ENCODE results near the gene BCHE.

The BCHE gene

DNA sequence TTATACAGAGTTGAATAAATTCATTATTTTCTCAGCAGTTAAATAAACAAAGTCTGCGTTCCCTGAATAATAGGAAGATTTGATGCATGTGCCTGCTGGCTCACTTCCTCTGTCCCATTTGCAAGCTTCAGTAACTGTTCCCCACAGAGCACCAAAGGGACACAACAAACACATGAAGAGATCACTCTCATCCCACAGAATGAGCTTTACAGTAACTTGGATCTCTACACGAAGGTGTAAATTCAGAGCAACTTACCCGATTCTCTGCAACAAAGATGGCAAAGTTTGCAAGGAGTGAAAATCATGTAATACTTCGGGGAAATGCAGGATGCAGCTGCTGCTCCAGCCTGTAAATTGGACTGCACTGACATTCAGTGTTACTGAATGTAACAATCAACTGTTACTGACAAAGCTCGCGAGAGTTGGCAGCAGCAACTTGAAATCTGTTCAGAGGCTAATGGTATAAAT lies at the start of gene BCHE:
TSS of gene BCHE (minus strand) at position 366 of the 468 bp plus-strand sequence. CDS start 6,390 bp downstream, outside the sequence.
- DNase-seq (ENCODE audit: low read depth): no peak

GRCh38 chr3:165885558-165886270 lies 48.5 kb upstream of the BCHE start:
- DNase-seq (ENCODE audit: low read depth): no peak

DNA sequence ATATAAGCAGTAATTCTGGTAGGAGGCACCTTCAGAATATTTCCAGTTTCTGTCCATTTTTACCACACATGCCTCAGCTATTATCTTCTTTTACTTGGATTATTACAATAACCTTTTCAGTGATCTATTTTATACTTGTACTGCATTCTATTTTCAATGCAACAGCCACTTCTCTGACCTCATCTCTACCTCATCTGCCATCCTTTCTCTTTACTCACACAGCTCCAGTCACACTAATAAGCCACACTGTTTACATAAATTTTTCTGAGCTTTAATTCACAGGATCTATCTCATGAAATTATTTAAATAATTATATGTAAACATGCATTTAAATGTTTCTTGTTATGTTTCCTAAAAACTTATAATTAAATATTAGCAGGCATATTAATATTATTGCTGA lies 47.3 kb upstream of the BCHE start:
- no peak for DNase-seq (ENCODE audit: low read depth)

- no peak for DNase-seq (ENCODE audit: low read depth)
Observed at GRCh38 chr3:165883863-165884478, 46.7 kb upstream of the BCHE start.

DNA sequence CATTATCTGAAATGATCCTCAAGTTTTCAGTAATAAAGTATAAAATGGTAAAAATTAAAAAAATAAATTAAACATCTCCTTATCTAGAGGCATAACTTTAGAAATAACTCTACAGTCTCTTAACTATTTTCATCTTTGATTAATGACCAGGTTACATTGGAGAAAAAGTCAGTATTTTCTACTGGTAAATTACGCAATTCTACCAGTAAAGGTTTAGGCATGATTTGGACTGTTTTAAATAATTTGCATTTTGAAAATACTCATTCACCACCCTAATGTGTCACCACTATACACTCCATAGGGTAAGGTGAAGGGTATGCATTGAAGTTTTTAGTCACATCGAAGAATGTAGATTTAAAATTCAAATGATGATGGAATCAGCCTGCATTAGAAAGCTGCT lies 45.9 kb upstream of the BCHE start:
- DNase-seq (ENCODE audit: low read depth): no peak

GRCh38 chr3:165875644-165876043 lies 38.4 kb upstream of the BCHE start:
- DNase-seq (ENCODE audit: low read depth): no peak

DNA sequence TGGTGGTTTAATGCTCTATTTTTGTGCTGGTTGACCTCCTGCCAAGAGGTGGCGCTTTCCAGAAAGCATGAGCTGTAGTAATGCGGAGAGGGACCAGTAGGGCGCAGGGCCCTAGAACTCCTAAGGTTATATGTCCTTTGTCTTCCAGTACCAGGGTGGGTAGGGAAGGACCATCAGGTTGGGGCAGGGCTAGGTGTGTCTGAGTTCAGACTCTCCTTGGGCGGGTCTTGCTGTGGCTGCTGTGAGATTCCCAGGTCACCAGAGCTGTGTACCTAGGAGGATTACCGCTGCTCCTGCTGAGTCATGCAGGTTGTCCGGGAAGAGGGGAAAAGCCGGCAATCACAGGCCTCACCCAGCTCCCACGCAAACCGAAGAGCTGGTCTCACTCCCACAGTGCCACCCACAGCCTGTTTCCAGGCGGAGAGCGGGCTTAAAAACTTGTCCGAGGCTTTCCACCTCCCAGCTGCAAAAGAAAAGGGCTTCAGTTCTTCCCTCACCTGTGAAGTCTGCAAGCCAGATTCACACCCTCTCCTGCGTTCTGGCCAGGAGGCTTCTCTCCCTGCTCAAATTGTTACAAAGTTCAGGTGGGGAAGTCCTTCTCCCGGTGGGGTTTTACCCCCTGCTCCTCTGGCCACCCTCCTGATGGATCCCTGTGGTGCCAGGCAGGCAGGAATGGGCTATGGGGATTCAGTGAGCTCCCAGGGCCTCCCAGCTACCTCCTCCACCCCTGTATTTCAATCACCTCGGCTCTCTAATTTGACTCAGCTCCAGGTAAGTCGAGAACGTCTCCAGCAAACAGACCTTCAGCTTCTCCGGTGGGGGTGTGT lies 37.7 kb upstream of the BCHE start:
- DNase-seq (ENCODE audit: low read depth): no peak

DNA sequence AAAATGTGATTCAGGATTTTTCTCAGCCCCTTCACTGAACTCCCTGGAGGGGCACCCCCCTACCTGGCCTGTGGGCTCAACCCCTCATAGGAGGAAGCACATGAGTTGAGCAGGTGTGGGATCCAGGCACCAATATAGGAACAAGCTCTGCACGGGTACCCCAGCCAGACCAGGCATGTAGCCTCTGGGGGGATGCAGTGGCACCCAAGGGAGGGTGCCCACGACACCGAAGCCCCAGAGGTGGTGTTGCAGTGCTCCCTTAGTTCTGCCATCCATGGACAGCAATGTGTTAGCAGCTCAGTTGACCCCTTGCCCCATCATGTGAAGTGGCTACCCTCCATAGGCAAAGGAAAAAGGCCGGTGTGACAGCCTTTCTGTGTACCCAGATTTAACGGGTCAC lies 30.9 kb upstream of the BCHE start:
- no peak for DNase-seq (ENCODE audit: low read depth)

DNA sequence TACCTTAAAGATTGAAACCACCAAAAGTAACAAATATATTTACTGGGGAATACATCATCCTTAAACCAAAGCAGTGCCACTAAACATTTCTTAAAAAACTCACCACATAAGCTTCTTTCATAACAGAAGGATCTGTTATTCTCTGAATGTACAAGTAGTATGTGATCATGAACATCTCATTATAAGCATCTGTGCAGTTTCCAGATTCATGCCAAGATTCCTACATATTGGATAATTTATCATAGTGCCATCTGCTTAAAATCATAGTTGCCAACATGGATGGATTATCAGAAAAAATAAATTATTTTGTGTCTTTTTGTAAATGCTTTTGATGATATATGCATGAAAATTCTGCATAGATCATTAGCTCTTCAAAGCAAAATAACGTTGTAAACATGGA lies 21.8 kb upstream of the BCHE start:
- no peak for DNase-seq (ENCODE audit: low read depth)

DNA sequence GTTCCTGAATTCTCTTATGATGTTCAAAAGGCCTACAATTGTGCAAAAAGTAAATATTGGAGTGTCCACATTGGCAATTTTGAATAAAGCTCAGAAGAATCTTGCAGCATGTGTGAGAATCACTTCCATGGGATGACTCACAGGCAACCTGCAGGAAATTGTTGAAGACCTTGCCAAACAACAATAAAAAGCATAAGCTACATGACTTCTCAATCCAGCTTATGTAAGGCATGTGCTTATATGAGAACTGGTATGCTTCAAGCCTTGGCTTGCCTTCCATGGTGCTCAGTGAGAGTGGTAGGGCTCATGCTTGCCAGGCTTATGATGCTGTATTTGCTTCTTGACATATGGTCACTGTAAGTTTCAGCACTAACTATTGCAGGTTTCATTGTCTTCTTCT lies 18.4 kb upstream of the BCHE start:
- peak; percentile 45 for DNase-seq (ENCODE audit: low read depth)

DNA sequence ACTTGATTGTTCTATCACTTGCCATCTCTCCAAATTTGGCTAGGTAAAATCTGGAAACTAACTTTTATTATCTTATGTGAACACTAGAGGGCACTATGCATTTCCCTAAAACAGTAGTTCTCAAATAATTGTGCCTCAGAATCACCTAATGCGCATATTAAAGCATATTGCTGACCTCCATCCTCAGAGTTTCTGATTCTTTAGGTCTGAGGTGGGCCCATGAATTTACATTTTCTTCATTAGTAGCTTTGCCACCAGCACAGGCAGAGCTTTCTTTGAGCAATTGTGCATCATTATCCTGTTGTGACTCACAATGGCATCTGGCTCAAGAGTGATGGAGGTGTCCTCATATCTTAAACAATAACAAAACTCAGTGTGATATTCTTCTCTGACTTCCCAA lies 17.5 kb upstream of the BCHE start:
- no peak for DNase-seq (ENCODE audit: low read depth)

GRCh38 chr3:165852711-165853110 lies 15.5 kb upstream of the BCHE start:
- DNase-seq (ENCODE audit: low read depth): no peak

- DNase-seq (ENCODE audit: low read depth): no peak
Observed at GRCh38 chr3:165852191-165852590, 15.0 kb upstream of the BCHE start.

GRCh38 chr3:165846056-165846455 lies 8.8 kb upstream of the BCHE start:
- no peak for DNase-seq (ENCODE audit: low read depth)

DNA sequence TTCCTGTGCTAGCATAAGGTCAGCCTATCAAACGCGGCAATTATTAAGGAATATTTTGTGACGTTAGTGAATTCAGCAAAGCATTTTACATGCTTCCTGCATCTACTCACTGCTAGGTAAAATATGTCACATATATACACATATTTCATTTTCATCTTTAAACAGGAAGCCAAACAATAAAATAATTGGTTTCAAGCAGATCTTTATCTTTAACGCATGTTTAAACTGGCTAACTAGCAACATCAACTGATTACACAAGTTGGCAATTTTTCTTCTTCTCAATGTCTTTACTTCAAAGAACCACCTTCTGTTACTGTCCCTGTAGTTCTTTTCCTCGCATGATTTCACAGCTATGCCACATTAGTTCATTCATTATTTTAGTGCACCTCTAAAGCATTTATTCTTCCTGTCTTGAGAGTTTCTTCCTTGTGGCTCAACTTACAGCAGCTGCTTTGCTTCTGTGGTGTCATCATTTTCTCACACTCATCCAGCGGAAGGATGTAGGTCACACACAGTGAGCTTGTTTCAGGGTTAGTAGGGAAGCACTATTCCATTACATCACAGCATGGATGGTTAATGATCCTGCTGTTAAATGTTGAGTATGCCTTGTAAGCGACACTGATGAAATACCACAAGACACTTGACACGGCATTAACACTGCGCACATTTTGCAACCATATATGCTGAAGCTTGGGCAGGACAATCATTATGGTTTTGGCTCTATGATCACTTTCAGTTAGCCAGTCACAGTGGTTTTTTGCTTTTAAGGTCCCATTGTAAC lies 2.3 kb upstream of the BCHE start:
- DNase-seq (ENCODE audit: low read depth): no peak

DNA sequence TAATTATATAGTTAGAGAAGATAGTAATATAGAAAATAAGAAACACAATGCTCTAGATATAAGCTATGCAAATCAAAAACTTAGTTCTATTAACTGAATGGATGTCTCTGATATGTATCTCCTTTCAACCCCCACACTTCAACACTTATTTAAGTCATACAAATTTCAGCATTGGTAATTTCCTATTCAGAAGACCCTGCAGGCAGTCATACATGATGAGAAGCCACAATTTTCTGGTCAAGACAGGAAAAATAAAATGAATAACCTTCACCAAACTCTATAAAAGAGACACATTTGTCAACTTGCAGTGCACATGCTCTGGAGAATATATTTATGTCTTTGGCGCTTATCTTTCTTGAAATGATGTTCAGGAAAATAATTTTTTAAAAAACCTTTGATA lies 578 bp upstream of the BCHE start:
- no peak for DNase-seq (ENCODE audit: low read depth)

- no peak for DNase-seq (ENCODE audit: low read depth)
Observed at GRCh38 chr3:165835431-165835830, 1.8 kb downstream of the BCHE start.

DNA sequence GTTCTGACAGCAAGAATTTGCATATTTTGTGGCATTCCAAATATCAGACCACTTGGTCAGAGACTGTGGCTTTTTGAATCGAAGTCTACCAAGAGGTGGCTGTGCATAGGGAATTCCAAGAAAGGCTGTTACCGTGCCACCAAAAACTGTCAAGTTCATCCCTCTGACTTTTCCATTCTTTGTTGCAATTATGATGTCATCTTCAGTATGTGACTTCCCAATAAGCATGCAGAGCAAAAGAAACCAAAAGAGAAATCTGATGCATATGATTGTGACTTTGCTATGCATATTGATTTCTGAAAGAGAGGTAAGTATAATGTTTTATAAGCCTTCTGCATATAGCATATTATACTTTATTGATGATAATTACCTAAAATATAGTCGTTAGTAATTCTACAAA lies 6.5 kb downstream of the BCHE start:
- DNase-seq (ENCODE audit: low read depth): no peak

- no peak for DNase-seq (ENCODE audit: low read depth)
Observed at GRCh38 chr3:165827883-165828282, 9.3 kb downstream of the BCHE start.

DNA sequence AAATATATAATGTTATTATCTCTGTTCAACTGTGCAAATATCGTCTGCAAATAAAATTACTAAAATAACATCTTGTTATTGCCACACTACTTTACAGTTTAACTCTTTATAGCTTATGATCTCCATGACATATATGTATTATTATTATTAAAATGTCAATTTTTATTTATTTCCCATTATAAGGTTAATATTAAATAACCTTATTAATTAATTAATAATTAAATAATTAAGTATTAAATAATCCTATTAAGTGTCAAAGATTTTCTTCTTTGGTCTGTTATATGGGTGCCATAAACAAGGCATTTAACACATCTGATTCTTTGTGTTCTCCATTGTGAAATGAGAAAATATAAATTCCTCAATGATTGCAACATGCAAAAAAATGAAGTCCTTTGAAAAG lies 10.0 kb downstream of the BCHE start:
- no peak for DNase-seq (ENCODE audit: low read depth)

GRCh38 chr3:165820671-165821123 lies 16.5 kb downstream of the BCHE start:
- DNase-seq (ENCODE audit: low read depth): no peak

DNA sequence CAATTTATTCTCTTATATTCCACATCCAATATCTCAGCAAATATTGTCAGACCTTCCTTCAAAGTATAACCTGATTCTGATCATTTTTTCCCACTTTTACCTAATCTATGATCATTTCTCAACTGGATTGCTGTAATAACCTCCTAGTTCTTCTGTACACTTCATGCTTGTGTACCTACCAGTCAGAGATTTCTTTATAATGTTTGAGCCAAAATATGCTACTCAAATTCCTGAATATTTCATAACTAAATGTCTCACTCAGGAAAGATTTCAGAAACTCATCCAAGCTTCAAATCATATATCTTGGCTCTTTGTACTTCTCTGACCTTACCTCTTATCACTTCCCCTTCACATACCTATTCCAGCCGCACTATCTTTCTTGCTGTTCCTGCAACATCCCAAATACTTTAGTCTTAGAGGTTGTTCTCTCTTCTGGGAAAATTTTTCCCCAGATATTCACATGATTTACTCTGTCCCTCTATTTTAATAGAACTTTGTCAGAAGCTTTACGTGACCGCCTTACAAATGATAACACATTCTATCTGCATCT lies 20.0 kb downstream of the BCHE start:
- no peak for DNase-seq (ENCODE audit: low read depth)

Data from HS-5 (cell line).